HG02798 (cell line): ENCODE data around the gene CIITA.

Source experiments
- ATAC-seq: cut with Tn5 transposase; IDR thresholded peaks from one replicate; pipeline ENCODE4 v1.9.1; 2021; ENCODE audit warnings: mild to moderate bottlenecking; ENCODE audit not compliant: unreplicated experiment, poor library complexity

Gene CIITA

GRCh38 chr16:10849736-10850477 is 27.1 kb upstream of the CIITA start:
- no peak for ATAC-seq

- ATAC-seq, result no peak
Measured at GRCh38 chr16:10850478-10850850, 26.5 kb upstream of the CIITA start.

- no peak for ATAC-seq
Measured at GRCh38 chr16:10851512-10851911, 25.5 kb upstream of the CIITA start.

GRCh38 chr16:10852286-10852685 is 24.7 kb upstream of the CIITA start:
- ATAC-seq, result no peak

- no peak for ATAC-seq
Measured at GRCh38 chr16:10852948-10853347, 24.1 kb upstream of the CIITA start.

GRCh38 chr16:10856042-10856441 is 21.0 kb upstream of the CIITA start:
- ATAC-seq, result no peak

GRCh38 chr16:10858203-10858602 is 18.8 kb upstream of the CIITA start:
- ATAC-seq, result no peak

GRCh38 chr16:10859020-10859419 is 18.0 kb upstream of the CIITA start:
- ATAC-seq, result no peak

GRCh38 chr16:10859658-10860057 is 17.3 kb upstream of the CIITA start:
- ATAC-seq, result no peak

- ATAC-seq, result no peak
Measured at GRCh38 chr16:10862438-10862837, 14.6 kb upstream of the CIITA start.

- ATAC-seq, result no peak
Measured at GRCh38 chr16:10865991-10866966, 10.7 kb upstream of the CIITA start.

- no peak for ATAC-seq
Measured at GRCh38 chr16:10867199-10867598, 9.8 kb upstream of the CIITA start.

GRCh38 chr16:10868104-10868595 is 8.9 kb upstream of the CIITA start:
- ATAC-seq, result no peak

GRCh38 chr16:10868596-10869469 is 8.2 kb upstream of the CIITA start:
- ATAC-seq, result peak; percentile 24

- no peak for ATAC-seq
Measured at GRCh38 chr16:10870137-10870776, 6.7 kb upstream of the CIITA start.

- ATAC-seq, result no peak
Measured at GRCh38 chr16:10870808-10871156, 6.2 kb upstream of the CIITA start.

GRCh38 chr16:10871157-10871991 is 5.6 kb upstream of the CIITA start:
- ATAC-seq, result peak; percentile 68

GRCh38 chr16:10876315-10876714 is 687 bp upstream of the CIITA start:
- ATAC-seq, result no peak

- peak; percentile 18 for ATAC-seq
Measured at GRCh38 chr16:10877472-10877946, 507 bp downstream of the CIITA start.
